NCI-H128 (cell line): ENCODE measurements around the gene ZNF385D.
"Not testable (repeated sequence)": the region's sequence is repeated elsewhere in the genome, so short reads cannot be mapped to it uniquely, and the experiment has no call there.

Source experiments
- DNase-seq: peaks from one replicate; lab custom pipeline; 2025; ENCODE audit not compliant: unreplicated experiment; lab: John Stamatoyannopoulos, UW

The ZNF385D gene

GRCh38 chr3:21524133-21524532 lies 226.9 kb downstream of the ZNF385D start:
- DNase-seq, result no peak

- DNase-seq, result no peak
Observed at GRCh38 chr3:21520106-21520963, 230.7 kb downstream of the ZNF385D start.

GRCh38 chr3:21517184-21517583 lies 233.8 kb downstream of the ZNF385D start:
- no peak for DNase-seq

DNA sequence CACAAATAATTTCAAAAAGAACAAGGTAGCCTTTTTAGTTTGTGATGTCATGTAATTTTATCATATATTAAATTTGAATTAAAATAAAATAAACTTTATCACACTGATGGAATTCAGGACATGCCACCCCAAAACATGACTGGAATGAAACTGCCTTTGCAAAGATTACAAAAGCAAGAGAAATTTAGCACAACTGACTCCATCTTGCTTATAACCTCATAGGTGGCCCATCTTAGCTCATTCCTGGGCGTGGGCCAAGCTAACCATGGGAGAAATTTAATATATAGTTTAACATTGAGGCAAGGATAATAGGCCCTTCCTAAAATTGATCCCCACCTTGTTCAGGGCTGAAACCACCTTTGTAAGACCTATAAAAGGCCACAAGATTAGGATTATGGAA lies 235.6 kb downstream of the ZNF385D start:
- DNase-seq, result no peak

DNA sequence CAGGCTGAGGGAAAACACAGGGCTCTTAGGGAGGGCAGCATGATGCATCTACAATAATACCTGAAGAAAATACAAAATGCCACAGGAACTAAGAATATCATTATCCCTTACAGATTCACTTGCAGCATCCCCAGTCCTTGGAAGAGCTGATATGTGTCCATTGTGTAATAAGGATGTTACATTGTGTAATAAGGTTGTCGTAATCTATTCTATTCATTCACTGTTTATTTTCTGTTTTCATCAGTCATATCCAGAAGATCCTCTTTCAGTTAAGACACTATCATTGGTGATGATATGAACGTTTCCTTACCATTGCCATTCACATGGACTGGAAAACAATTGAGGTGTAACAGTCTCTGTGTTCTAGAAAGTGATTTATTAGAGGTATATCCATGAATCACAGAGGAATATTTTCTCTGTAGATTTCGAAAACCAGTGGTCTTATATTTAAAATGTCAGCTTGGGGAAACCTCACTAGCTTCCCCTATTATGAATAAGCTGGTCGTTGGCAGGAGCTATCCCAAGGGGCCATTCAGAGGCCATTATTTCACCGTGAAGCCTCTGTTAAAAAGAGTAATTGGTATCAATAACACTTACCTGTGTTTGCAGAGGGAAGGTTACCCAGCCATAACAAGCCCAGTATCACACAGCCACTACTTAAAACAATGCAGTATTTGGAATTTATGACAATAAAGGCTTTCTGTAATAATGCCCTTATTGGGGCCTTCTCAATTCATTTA lies 241.1 kb downstream of the ZNF385D start:
- no peak for DNase-seq

GRCh38 chr3:21508246-21508645 lies 242.8 kb downstream of the ZNF385D start:
- no peak for DNase-seq

- no peak for DNase-seq
Observed at GRCh38 chr3:21505711-21506460, 245.1 kb downstream of the ZNF385D start.

- DNase-seq, result no peak
Observed at GRCh38 chr3:21502656-21503055, 248.4 kb downstream of the ZNF385D start.

- DNase-seq, result no peak
Observed at GRCh38 chr3:21500834-21501233, 250.2 kb downstream of the ZNF385D start.

DNA sequence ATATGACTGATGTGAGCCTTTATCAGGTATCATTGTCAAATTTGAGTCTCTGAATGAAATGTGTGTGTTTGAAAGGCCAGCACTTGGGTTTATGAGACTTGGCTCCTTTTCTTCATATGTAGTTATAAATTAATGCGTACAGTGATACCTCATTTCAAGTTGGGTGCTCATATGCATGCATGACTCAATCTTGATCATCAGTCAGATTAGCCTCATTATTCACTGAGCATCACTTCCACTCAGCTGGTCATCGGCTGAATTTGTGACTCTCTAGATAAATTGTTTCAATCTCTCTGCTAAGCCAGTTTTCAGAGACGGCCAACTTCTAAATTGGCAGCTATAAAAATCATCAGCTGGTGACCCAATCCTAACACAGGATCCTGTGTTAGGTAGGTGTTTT lies 260.3 kb downstream of the ZNF385D start:
- not testable (repeated sequence) for DNase-seq

DNA sequence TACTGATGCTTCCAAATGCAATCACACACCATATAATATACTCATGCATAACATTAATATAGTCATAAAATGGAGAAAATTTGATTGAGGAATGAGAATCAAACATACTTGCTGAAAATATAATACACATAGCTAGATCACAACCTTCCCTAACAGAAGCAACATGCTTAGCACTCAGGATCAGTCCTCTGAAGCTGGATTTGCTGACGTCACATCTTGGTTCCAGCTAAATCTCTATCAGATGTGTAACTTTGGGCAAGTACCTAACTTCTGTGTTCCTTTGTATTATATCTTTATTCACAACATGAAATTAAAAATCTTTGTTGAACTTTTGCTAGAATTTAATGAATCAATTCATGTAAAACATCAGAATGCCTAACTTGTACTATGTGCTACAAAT lies 263.5 kb downstream of the ZNF385D start:
- no peak for DNase-seq

- DNase-seq, result not testable (repeated sequence)
Observed at GRCh38 chr3:21486024-21486935, 264.7 kb downstream of the ZNF385D start.

DNA sequence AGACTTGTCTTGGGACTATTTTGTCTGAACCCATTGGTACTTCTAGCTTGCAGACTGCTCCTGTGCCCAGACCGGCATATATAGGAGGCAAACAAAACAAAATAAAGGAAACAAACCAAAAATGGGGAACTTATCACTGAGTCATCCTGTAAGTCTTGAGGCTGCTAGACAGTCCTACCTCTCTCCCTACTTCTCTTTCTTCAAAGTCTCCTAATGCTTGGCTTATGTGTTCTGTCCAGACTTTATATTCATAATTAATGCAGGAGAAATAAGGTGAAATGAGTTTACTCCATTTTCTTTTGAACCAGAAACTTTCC lies 266.2 kb downstream of the ZNF385D start:
- no peak for DNase-seq

DNA sequence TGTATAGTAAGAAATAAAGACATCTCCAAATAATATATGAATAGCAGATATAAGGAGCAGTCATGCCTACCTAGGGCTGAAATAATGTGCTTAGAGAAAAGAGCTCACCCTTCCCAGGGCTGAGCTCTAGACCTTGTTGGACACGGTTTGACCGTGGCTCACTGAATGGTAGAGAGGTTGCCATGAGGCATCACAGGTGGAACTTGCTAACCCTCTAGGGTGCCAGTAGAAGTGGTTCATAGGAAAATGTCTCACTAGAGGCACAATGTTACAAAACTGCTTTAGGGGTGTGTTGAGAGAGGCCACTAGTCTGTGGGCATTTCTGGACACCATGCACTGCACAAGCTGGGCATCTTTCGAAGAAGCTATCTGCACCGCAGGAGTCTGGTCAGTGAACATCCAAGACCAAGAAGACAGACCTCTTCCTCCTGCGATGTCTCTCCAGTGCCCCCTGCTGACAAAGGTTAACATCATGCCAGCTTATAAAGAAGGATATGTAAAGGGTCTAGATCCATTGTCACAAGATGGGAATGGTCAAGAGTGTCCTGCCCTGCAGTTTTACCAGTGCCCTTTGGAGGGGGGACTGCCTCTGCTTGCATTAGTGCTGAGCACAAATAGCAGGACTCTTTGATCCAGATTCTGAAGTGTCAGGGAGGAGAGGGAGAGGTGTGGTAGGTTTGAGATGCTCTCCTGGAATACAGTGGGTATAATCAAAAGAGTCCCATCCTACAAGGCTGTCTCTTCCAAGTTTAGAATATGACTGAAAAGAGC lies 266.8 kb downstream of the ZNF385D start:
- no peak for DNase-seq

DNA sequence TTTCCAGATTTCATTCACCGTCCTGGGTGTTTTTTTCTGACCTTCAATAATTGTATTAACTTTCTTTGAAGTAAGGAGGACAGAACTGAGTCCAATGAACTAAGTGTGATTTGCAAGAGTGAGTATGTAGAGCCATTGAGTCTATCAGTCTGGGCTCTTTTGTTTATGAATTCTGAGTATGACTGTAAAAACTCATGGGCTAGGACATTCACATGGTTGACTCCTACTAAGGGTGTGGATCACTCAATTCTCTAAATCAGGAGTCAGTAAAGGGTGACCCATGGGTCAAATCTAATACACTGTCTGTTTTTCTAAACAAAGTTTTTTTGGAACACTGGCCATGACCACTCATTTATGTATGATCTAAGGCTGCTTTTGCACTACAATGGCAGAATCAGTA lies 269.0 kb downstream of the ZNF385D start:
- DNase-seq, result no peak

GRCh38 chr3:21477541-21478288 lies 273.3 kb downstream of the ZNF385D start:
- no peak for DNase-seq

GRCh38 chr3:21466476-21466875 lies 284.5 kb downstream of the ZNF385D start:
- DNase-seq, result no peak

DNA sequence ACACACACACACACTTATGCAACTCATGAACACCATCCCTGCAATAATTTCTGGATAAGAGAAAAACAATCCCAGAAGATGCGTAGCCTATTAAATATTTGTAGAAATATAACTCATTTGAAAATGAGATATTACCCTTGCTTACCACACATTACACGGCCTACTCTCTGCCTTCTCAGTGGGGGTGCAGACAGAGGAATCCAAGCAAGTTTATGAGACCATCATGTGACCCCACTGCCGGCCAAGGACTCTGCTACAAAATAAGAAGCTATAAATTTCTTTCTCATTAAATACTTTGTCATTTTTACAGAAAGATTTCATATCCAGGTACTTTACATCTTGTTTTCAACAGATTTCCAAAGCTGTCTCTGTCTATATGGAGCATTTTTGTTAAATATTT lies 286.3 kb downstream of the ZNF385D start:
- no peak for DNase-seq

DNA sequence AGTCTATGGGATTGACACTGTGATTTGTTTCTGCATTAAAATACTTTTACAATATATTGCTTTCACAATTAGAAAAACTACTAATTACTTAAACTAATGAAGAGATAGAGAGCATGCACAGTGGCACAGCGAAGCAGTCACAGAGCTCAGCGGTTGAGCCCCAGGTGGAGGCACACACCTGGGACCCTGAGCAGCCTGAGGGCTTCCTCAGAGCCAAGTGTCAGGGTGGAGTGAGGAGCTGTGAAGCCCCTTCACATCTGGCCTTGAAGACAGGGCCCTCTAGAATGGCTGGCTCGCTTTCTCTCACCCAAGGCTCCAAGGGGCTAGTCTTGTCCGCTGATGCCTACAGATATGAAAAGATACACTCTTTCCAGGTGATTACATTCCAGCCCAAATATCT lies 287.7 kb downstream of the ZNF385D start:
- no peak for DNase-seq
